Measurements from ENCODE around the gene GABRD. TPM values are rescaled to one million over a fixed set of nuclear protein-coding genes. Genes with fewer than 3 reads are reported as not detected.

The GABRD gene
- total and polyA plus RNA-seq, 12 donors = 0.72 to 6.6 (median 3.0) TPM; not detected in 1

- Histone ChIP-seq H3K4me3 (no peak overlapping the region), H3K27me3 (no peaks in the 10 kb centered on the region), H3K27ac (no peak overlapping the region), H3K9me3 (replicated peaks in 1 of 3) (no peaks in the 10 kb centered on the region), H3K4me1 (replicated peaks in 1 of 2) (peaks cover 0 to 4% of the 10 kb centered on the region in 2 donors), H3K36me3 (replicated peaks in 1 of 2) (no peaks in the 10 kb centered on the region)
- WGBS, 4 donors = 59 to 91% (median 84%) methylated on average over 6 to 11 of the region's 11 CpGs
- no peak for DNase-seq
- no peak for TF ChIP-seq POLR2A (IDR thresholded peaks at IDR 0.05)
- TF ChIP-seq, protein P1, sequence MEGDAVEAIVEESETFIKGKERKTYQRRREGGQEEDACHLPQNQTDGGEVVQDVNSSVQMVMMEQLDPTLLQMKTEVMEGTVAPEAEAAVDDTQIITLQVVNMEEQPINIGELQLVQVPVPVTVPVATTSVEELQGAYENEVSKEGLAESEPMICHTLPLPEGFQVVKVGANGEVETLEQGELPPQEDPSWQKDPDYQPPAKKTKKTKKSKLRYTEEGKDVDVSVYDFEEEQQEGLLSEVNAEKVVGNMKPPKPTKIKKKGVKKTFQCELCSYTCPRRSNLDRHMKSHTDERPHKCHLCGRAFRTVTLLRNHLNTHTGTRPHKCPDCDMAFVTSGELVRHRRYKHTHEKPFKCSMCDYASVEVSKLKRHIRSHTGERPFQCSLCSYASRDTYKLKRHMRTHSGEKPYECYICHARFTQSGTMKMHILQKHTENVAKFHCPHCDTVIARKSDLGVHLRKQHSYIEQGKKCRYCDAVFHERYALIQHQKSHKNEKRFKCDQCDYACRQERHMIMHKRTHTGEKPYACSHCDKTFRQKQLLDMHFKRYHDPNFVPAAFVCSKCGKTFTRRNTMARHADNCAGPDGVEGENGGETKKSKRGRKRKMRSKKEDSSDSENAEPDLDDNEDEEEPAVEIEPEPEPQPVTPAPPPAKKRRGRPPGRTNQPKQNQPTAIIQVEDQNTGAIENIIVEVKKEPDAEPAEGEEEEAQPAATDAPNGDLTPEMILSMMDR (IDR thresholded peaks at IDR 0.05) = no peak
- intact Hi-C loops (cut with DNase I) = no loop called here
These were observed 50.9 kb downstream of the GABRD start for GRCh38 chr1:2070016-2070415.

DNA sequence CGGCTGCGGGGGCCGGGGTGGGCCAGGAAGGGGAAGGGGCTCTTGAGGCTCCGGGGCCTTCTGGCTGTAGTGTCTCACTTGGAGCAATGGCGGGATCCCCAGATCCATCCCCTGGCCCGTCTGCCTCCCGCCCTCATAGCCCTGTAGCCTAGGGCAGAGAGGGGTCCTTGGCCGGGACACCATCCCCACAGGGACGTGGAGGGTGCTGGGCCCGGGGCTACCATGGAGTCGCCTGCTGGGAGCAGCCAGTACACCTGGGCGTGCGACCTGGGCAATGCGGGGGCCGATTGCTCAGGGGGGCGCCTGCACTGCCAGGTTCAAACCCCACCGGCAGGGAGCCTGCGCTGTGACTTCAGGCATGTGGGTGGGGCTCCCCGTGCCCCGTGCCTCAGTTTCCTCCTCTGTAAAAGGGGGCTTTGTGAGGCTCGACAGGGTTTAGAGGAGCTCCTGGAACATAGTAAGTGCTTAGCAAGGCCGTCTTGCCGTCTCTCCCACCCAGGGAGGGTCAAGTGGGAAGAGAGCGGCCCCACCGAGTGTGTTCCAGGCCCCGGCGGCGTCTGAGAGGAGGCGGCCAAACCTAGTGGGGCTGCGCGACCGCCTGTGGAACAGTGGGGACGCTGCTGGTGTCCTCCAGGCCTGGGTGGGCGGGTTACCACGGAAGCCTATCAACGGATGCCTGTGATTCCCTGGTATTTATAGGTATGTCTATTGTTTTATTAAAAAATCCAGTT is 51.8 kb downstream of the GABRD start:
- Histone ChIP-seq H3K36me3 (replicated peaks in 1 of 2) (no peaks in the 10 kb centered on the region), H3K9me3 (replicated peaks in 1 of 3) (no peaks in the 10 kb centered on the region), H3K4me1 (replicated peaks in 1 of 2) (peaks cover 0 to 4% of the 10 kb centered on the region in 2 donors), H3K27me3 (no peaks in the 10 kb centered on the region), H3K27ac (no peak overlapping the region), H3K4me3 (no peak overlapping the region)
- TF ChIP-seq POLR2A (IDR thresholded peaks at IDR 0.05) = no peak
- TF ChIP-seq, protein P1 (IDR thresholded peaks at IDR 0.05) = no peak
- intact Hi-C loops (cut with DNase I) = no loop called here
- DNase-seq = no peak
- 90 to 95% (median 92%) methylated on average over 20 to 36 of the region's 36 CpGs for WGBS, 4 donors

DNA sequence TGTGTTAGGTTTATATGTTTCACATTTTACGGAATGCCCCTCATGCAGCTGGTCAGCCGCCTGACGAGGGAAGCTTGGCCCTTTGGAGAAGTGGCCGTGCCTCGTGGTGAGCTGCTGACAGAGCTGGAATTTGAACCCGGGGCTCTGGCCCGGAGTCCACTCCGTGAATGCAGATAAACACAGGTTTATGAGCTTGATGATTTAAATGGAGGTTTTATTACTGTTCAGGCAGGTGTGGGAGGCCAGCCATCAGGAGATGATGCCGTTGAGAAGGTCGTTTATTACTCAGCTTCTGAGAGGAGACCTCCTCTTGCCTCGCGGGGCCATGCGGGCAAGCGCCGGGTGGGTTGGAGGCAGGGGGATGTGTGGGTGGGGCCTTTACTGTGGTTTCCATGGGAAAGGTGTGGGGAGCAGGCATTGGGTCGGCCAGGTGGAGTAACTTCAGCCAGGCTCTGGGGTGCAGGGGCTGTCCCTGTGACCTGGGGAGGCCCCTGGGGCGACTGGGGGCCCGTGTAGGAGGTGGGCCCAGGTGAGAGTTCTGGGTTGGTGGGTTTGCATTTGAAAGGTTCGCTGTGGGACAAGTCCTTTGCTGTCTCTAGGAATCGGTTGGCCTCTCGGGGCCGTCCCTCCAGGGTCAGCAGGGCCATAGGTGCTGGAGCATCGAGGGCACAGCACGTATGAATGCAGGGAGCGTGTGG is 53.1 kb downstream of the GABRD start:
- 83 to 87% (median 86%) methylated on average over 18 to 25 of the region's 25 CpGs for WGBS, 4 donors
- Histone ChIP-seq H3K9me3 (replicated peaks in 1 of 3) (no peaks in the 10 kb centered on the region), H3K4me3 (no peak overlapping the region), H3K36me3 (replicated peaks in 1 of 2) (no peaks in the 10 kb centered on the region), H3K4me1 (replicated peaks in 1 of 2) (peaks cover 0 to 4% of the 10 kb centered on the region in 2 donors), H3K27ac (no peak overlapping the region), H3K27me3 (no peaks in the 10 kb centered on the region)
- intact Hi-C loops (cut with DNase I) = no loop called here
- TF ChIP-seq POLR2A (IDR thresholded peaks at IDR 0.05) = no peak
- TF ChIP-seq, protein P1 (IDR thresholded peaks at IDR 0.05) = no peak
- DNase-seq = no peak

DNA sequence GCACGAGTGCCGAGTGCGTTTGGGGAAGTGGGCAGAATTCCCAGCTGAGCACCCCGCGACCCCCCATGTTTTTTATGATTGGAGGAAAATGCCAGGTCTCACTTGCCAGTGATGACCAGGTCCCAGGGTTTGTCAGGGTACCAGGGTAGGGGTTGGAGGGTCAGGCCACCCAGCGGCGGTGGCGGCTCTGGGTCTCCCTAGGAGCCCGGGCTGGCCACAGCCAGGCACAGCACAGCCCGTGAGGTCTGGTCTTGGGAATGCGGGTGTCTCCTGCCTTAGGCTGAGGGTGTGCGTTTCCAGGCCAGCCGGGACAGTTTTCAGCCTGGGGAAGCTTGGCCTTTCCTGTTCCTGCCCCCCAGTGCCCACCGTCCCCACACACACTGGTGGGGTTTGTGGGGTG is 53.7 kb downstream of the GABRD start:
- Histone ChIP-seq H3K4me1 (replicated peaks in 1 of 2) (peaks cover 0 to 4% of the 10 kb centered on the region in 2 donors), H3K4me3 (no peak overlapping the region), H3K9me3 (replicated peaks in 1 of 3) (peaks cover 0 to 5% (median 0%) of the 10 kb centered on the region in 3 donors), H3K27ac (peak overlapping the region in 1 of 5 donors; percentile 64), H3K27me3 (no peaks in the 10 kb centered on the region), H3K36me3 (replicated peaks in 1 of 2) (no peaks in the 10 kb centered on the region)
- TF ChIP-seq POLR2A (IDR thresholded peaks at IDR 0.05) = no peak
- TF ChIP-seq, protein P1 (IDR thresholded peaks at IDR 0.05) = no peak
- intact Hi-C loops (cut with DNase I) = no loop called here
- DNase-seq = no peak
- 80 to 93% (median 90%) methylated on average over 2 to 14 of the region's 14 CpGs for WGBS, 4 donors

Data from adrenal gland (tissue), 12 donors.